PC-9 (cell line): ENCODE results near the gene G6PC3. TPM values are rescaled to one million over a fixed set of nuclear protein-coding genes. Genes with fewer than 3 reads are reported as not detected.

Experiments
- BruUV-seq: library from RNA; stranded (reverse); fragments of 400-500 nt; replicated peaks from 2 replicates; lab custom pipeline; 2021; lab: Mats Ljungman, UMichigan
- CTCF ChIA-PET: fragments of 300-600 bp; sonication (Branson Sonifier 250); formaldehyde crosslinking; loops from one replicate; lab custom pipeline; 2022; ENCODE audit warnings: antibody characterized with exemption; lab: Charles Lee
- POLR2A ChIA-PET: fragments of 300-600 bp; sonication (Branson Sonifier 250); formaldehyde crosslinking; loops from one replicate; lab custom pipeline; 2022; ENCODE audit warnings: antibody characterized with exemption; ENCODE audit not compliant: unreplicated experiment; lab: Charles Lee
- DNase-seq, 2 experiments: peaks; one replicate each; pipeline versions ENCODE4 v3.0.0 to v3.0.0-alpha.2; 2015 to 2022; ENCODE audit warnings: mixed read lengths in 1 of 2
- H2AFZ ChIP-seq: fragments of 200-600 bp; sonication (generic); 2 replicates; pipeline ENCODE4 v1.8.1; 2017; ENCODE audit warnings: antibody characterized with exemption
- H3F3A ChIP-seq: fragments of 200-600 bp; sonication (generic); 2 replicates; pipeline ENCODE4 v1.8.1; 2017; ENCODE audit warnings: antibody characterized with exemption, mild to moderate bottlenecking, low read depth; ENCODE audit not compliant: insufficient read depth
- H3K27ac ChIP-seq: fragments of 200-600 bp; sonication (generic); 2 replicates; pipeline ENCODE4 v1.6.1; 2016; ENCODE audit warnings: mixed run types
- H3K27me3 ChIP-seq: fragments of 200-600 bp; sonication (generic); 2 replicates; pipeline ENCODE4 v1.6.1; 2016; ENCODE audit warnings: low read depth, mixed run types; ENCODE audit not compliant: insufficient read depth
- H3K36me3 ChIP-seq: fragments of 200-600 bp; sonication (generic); 2 replicates; pipeline ENCODE4 v1.6.1; 2016; ENCODE audit warnings: low read depth, mixed run types
- H3K4me1 ChIP-seq: fragments of 200-600 bp; sonication (generic); replicated peaks from 2 replicates; pipeline ENCODE4 v1.6.1; 2016; ENCODE audit warnings: mixed run types; ENCODE audit not compliant: insufficient read depth
- H3K4me2 ChIP-seq: fragments of 200-600 bp; sonication (generic); 2 replicates; pipeline ENCODE4 v1.6.1; 2017; ENCODE audit warnings: mixed run types
- H3K4me3 ChIP-seq: fragments of 200-600 bp; sonication (generic); 2 replicates; pipeline ENCODE4 v1.6.1; 2016; ENCODE audit warnings: mixed run types
- H3K79me2 ChIP-seq: fragments of 200-600 bp; sonication (generic); 2 replicates; pipeline ENCODE4 v1.6.1; 2017; ENCODE audit warnings: low read depth, mixed run types
- H3K9me2 ChIP-seq: fragments of 200-600 bp; sonication (generic); 2 replicates; pipeline ENCODE4 v1.8.1; 2017; ENCODE audit warnings: mild to moderate bottlenecking; ENCODE audit not compliant: insufficient read depth
- H3K9me3 ChIP-seq: fragments of 200-600 bp; sonication (generic); 2 replicates; pipeline ENCODE4 v1.8.1; 2016; ENCODE audit warnings: low read depth; ENCODE audit not compliant: insufficient read depth
- H4K20me1 ChIP-seq: fragments of 200-600 bp; sonication (generic); 2 replicates; pipeline ENCODE4 v1.8.1; 2017; ENCODE audit not compliant: insufficient read depth
- CTCF ChIP-seq: fragments of 200-600 bp; sonication (generic); conservative IDR thresholded peaks from 2 replicates; pipeline ENCODE4 v1.6.1; 2017; ENCODE audit warnings: mixed run types, antibody characterized with exemption, mild to moderate bottlenecking, moderate library complexity
- EZH2 ChIP-seq: fragments of 200-600 bp; sonication (generic); IDR thresholded peaks from 2 replicates; pipeline ENCODE4 v1.8.0; 2017; ENCODE audit warnings: antibody characterized with exemption, low read depth
- intact Hi-C: fragments of 100-400 bp; cut with micrococcal nuclease; formaldehyde crosslinking; loops from one replicate; pipeline ENCODE4 v1.10.0; 2022; ENCODE audit not compliant: unreplicated experiment
- total RNA-seq: library from RNA; stranded (reverse); gene quantifications from 2 replicates; pipeline ENCODE4 v1.2.3, GENCODE V29; 2021

Gene G6PC3
- total RNA-seq, 1 experiment from 2014 or later: 69.3 TPM

- Histone ChIP-seq H4K20me1 (peaks cover 4% of the 10 kb centered on the region; the same call in 1 of the 2 replicates), H3K4me3 (no peak overlapping the region), H3K36me3 (no peaks in the 10 kb centered on the region), H3K27ac (no peak overlapping the region), H3K9me3 (no peaks in the 10 kb centered on the region), H3K4me1 (peaks cover 46% of the 10 kb centered on the region), H2AFZ (no peak overlapping the region), H3K79me2 (no peaks in the 10 kb centered on the region), H3K9me2 (no peaks in the 10 kb centered on the region), H3K27me3 (no peaks in the 10 kb centered on the region), H3F3A (peaks cover 8% of the 10 kb centered on the region; the same call in 1 of the 2 replicates), H3K4me2 (no peak overlapping the region)
- intact Hi-C loops: no loop called here
- ChIA-PET POLR2A (interaction anchor here (0.7 kb wide), 1 partner anchor 15 kb away, joined by 3 read pairs; no protein-coding TSS in a partner anchor), CTCF (no interaction called here)
- BruUV-seq: no TSS peak
- no peak for DNase-seq
- TF ChIP-seq CTCF: no peak
- no peak for TF ChIP-seq EZH2
Measured at GRCh38 chr17:44112284-44113280, 42.0 kb downstream of the G6PC3 start.

GRCh38 chr17:44113382-44113781 is 42.8 kb downstream of the G6PC3 start:
- CTCF ChIA-PET: no interaction called here

More at GRCh38 chr17:44113382-44113781, 42.8 kb downstream of the G6PC3 start:
- H3K27ac ChIP-seq: no peak overlapping the region
- H3K9me2 ChIP-seq: no peaks in the 10 kb centered on the region
- BruUV-seq: no TSS peak
- TF ChIP-seq CTCF (no peak), EZH2 (no peak)
- no peak for DNase-seq
- intact Hi-C loops: no loop called here
- no peaks in the 10 kb centered on the region for H3K36me3 ChIP-seq
- no peak overlapping the region for H2AFZ ChIP-seq
- H3F3A ChIP-seq: peaks cover 8% of the 10 kb centered on the region; the same call in 1 of the 2 replicates
- H3K79me2 ChIP-seq: no peaks in the 10 kb centered on the region
- no peaks in the 10 kb centered on the region for H3K27me3 ChIP-seq
- H3K9me3 ChIP-seq: no peaks in the 10 kb centered on the region
- no peak overlapping the region for H3K4me2 ChIP-seq
- no peak overlapping the region for H3K4me3 ChIP-seq
- H4K20me1 ChIP-seq: peaks cover 4% of the 10 kb centered on the region; the same call in 1 of the 2 replicates
- POLR2A ChIA-PET: no interaction called here
- H3K4me1 ChIP-seq: peaks cover 38% of the 10 kb centered on the region
